HepG2 (cell line): Measurements from ENCODE around the gene RSAD1. TPM values are rescaled to one million over a fixed set of nuclear protein-coding genes. Genes with fewer than 3 reads are reported as not detected.
A peak's percentile ranks its signal among the peaks of the same experiment; 100 is the strongest.

Source experiments
- CBX1 ChIP-seq: IDR thresholded peaks from one replicate; pipeline ENCODE4 v1.6.1; 2016; ENCODE audit warnings: antibody characterized with exemption, low read depth
- DNMT1 ChIP-seq: sonication (generic); formaldehyde crosslinking; IDR thresholded peaks from 2 replicates; pipeline ENCODE4 v1.5.1; 2020; ENCODE audit warnings: mild to moderate bottlenecking, missing genetic modification reagents
- ELF1 ChIP-seq: sonication (generic); formaldehyde crosslinking; IDR thresholded peaks from 2 replicates; pipeline ENCODE4 v1.4.0; 2020; ENCODE audit warnings: missing genetic modification reagents
- HNF4G ChIP-seq, 2 experiments: sonication (generic) in 1 of 2; formaldehyde crosslinking in 1 of 2; IDR thresholded peaks; 2 replicates each; pipeline versions ENCODE4 v1.4.0 to v1.6.1; 2011 to 2020; ENCODE audit warnings: borderline replicate concordance in 2 of 2, low read depth in 2 of 2, mild to moderate bottlenecking in 2 of 2, low read length in 1 of 2, missing genetic modification reagents in 1 of 2, moderate library complexity in 1 of 2
- MIER2 ChIP-seq: IDR thresholded peaks from 2 replicates; pipeline ENCODE4 v1.6.1; 2016; ENCODE audit warnings: missing biosample characterization, missing genetic modification reagents
- MTA1 ChIP-seq: sonication (generic); formaldehyde crosslinking; IDR thresholded peaks from 2 replicates; pipeline ENCODE4 v1.4.0; 2020; ENCODE audit warnings: missing genetic modification reagents, mild to moderate bottlenecking, borderline replicate concordance
- RBAK ChIP-seq: sonication (generic); formaldehyde crosslinking; IDR thresholded peaks from 2 replicates; pipeline ENCODE4 v1.5.1; 2020; ENCODE audit warnings: mild to moderate bottlenecking, missing genetic modification reagents
- TBL1XR1 ChIP-seq: fragments of 150-350 bp; IDR thresholded peaks from 2 replicates; pipeline ENCODE4 v1.6.1; 2014; ENCODE audit warnings: borderline replicate concordance, low read length; ENCODE audit not compliant: partially characterized antibody
- ZMYM4 ChIP-seq: sonication (generic); formaldehyde crosslinking; IDR thresholded peaks from 2 replicates; pipeline ENCODE4 v1.8.1; 2023; ENCODE audit warnings: mild to moderate bottlenecking, missing genetic modification reagents
- ZNF230 ChIP-seq: sonication (generic); formaldehyde crosslinking; IDR thresholded peaks from 2 replicates; pipeline ENCODE4 v1.4.0; 2020; ENCODE audit warnings: mild to moderate bottlenecking, missing genetic modification reagents
- ZNF33A ChIP-seq: sonication (generic); formaldehyde crosslinking; IDR thresholded peaks from 2 replicates; pipeline ENCODE4 v1.5.1; 2020; ENCODE audit warnings: missing genetic modification reagents, mild to moderate bottlenecking, moderate library complexity, borderline replicate concordance
- polyA plus RNA-seq, 8 experiments: library from polyadenylated mRNA; depleted of rRNA in 3 of 8; stranded (reverse) in 7 of 8; unstranded in 1 of 8; fragments of >200 nt; fragmentation: Illumina TruSeq in 4 of 8; extraction: Trizol in 4 of 8; gene quantifications; 2 replicates each; pipeline versions ENCODE4 v1.2.1 to v1.2.3, GENCODE V29; 2011 to 2016; ENCODE audit warnings: low read depth in 4 of 8, missing spikeins in 1 of 8, mixed read lengths in 1 of 8; ENCODE audit not compliant: insufficient read depth in 1 of 8
- total RNA-seq, 5 experiments: library from RNA; depleted of rRNA; stranded (reverse); fragments of >200 nt; fragmentation: Illumina TruSeq; extraction: Trizol; gene quantifications; 2 replicates each; pipeline ENCODE4 v1.2.3, GENCODE V29; 2016; ENCODE audit warnings: low read depth in 1 of 5
- TF ChIP-seq, protein P1 (sequence below): sonication (generic); formaldehyde crosslinking; IDR thresholded peaks from 2 replicates; pipeline ENCODE4 v1.9.0; 2022; ENCODE audit warnings: low read depth, missing genetic modification reagents
- TF ChIP-seq, protein P2 (sequence below): sonication (generic); IDR thresholded peaks from 2 replicates; pipeline ENCODE4 v1.6.1; 2016; ENCODE audit warnings: low read depth, borderline replicate concordance
- TF ChIP-seq, protein P3 (sequence below): sonication (generic); formaldehyde crosslinking; IDR thresholded peaks from 2 replicates; pipeline ENCODE4 v1.8.0; 2022; ENCODE audit warnings: missing genetic modification reagents, mild to moderate bottlenecking, inconsistent platforms, borderline replicate concordance
- TF ChIP-seq, protein P4 (sequence below): IDR thresholded peaks from 2 replicates; pipeline ENCODE4 v1.6.1; 2016; ENCODE audit warnings: mild to moderate bottlenecking, missing biosample characterization, missing genetic modification reagents
- TF ChIP-seq, protein P5 (sequence below): IDR thresholded peaks from 2 replicates; pipeline ENCODE4 v1.6.1; 2016; ENCODE audit warnings: missing compliant biosample characterization, missing genetic modification reagents, borderline replicate concordance
- TF ChIP-seq, protein P6 (sequence below): sonication (generic); formaldehyde crosslinking; IDR thresholded peaks from 2 replicates; pipeline ENCODE4 v1.4.0; 2020; ENCODE audit warnings: missing genetic modification reagents; ENCODE audit errors: not compliant biosample characterization
- TF ChIP-seq, protein P7 (sequence below): sonication (generic); formaldehyde crosslinking; IDR thresholded peaks from 2 replicates; pipeline ENCODE4 v1.5.1; 2020; ENCODE audit warnings: missing genetic modification reagents, mild to moderate bottlenecking, borderline replicate concordance

Gene RSAD1
- total and polyA plus RNA-seq, 2 of the 13 experiments (the other 11 are each of a cell fraction or from before 2014, with no cell fraction given), result 22.7 to 27.7 TPM

DNA sequence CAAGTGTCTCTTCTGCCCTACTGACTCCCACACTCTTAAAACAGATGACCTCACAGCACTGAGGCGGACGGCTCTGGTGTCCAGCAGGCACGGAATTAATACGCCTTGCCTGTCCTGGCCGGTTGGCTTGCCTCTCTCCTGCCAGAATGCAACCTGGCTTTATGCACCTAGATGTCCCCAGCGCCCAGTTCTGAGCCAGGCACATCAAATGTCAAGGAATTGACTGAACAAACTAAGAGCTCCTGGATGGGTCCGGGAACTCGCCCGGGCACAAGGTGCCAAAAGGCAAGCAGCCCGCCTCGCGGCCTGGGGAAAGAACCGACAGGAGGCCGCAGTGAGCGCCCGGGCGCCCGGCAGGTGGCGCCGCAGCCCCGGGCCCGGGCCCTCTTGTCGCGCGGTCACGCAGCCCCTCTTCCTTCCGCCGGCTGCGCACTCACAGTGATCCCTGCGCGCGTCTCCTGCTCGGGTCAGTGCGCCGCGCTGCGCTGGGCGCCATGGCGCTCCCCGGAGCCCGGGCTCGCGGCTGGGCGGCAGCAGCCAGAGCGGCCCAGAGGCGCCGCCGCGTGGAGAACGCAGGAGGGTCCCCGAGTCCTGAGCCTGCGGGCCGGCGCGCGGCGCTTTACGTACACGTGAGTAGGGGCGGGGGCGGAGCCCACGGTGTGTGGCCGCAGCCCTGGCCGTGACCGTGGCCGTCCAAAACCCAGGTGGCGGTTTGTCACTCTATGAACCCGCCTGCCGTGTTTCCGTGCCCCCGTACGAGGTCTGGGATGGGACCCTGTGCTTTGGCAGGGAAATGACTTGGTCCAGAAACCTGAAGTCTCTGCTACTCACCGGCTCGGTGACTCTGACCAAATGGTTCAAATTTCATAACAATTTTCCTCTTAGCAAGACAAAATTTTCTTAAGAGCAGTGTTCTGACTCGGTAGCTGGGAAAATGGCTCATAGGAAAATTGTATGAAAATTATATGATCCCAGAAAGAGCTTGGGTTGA, at the start of gene RSAD1 (continued):
- TF ChIP-seq, protein P1, sequence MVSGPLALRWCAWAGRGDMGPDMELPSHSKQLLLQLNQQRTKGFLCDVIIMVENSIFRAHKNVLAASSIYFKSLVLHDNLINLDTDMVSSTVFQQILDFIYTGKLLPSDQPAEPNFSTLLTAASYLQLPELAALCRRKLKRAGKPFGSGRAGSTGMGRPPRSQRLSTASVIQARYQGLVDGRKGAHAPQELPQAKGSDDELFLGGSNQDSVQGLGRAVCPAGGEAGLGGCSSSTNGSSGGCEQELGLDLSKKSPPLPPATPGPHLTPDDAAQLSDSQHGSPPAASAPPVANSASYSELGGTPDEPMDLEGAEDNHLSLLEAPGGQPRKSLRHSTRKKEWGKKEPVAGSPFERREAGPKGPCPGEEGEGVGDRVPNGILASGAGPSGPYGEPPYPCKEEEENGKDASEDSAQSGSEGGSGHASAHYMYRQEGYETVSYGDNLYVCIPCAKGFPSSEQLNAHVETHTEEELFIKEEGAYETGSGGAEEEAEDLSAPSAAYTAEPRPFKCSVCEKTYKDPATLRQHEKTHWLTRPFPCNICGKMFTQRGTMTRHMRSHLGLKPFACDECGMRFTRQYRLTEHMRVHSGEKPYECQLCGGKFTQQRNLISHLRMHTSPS, result 0 out of 2 replicates have a peak, but pooled peaks have one; percentile 27
- TF ChIP-seq CBX1 (peak; percentile 50), ZNF33A (CRISPR knock-in tag) (peak; percentile 84; the same call in 1 of the 2 replicates), MIER2 (no peak), ELF1 (CRISPR knock-in tag) (no peak; the same call in 1 of the 2 replicates), RBAK (no peak), ZNF230 (peak; percentile 94), MTA1 (CRISPR knock-in tag) (peak; percentile 86), ZMYM4 (CRISPR knock-in tag) (peak; percentile 98), DNMT1 (CRISPR knock-in tag) (peak; percentile 82; the same call in 1 of the 2 replicates), TBL1XR1 (peak; percentile 61), HNF4G (IDR thresholded peaks at IDR 0.05; ENCODE audit: borderline replicate concordance, low read depth, low read length) (0 out of 2 replicates have a peak, but pooled peaks have one; percentile 28), HNF4G (CRISPR knock-in tag; IDR thresholded peaks at IDR 0.05; ENCODE audit: borderline replicate concordance, low read depth) (peak; percentile 73)
- TF ChIP-seq, protein P2, sequence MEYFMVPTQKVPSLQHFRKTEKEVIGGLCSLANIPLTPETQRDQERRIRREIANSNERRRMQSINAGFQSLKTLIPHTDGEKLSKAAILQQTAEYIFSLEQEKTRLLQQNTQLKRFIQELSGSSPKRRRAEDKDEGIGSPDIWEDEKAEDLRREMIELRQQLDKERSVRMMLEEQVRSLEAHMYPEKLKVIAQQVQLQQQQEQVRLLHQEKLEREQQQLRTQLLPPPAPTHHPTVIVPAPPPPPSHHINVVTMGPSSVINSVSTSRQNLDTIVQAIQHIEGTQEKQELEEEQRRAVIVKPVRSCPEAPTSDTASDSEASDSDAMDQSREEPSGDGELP, result no peak; the same call in 1 of the 2 replicates
- TF ChIP-seq, protein P3, sequence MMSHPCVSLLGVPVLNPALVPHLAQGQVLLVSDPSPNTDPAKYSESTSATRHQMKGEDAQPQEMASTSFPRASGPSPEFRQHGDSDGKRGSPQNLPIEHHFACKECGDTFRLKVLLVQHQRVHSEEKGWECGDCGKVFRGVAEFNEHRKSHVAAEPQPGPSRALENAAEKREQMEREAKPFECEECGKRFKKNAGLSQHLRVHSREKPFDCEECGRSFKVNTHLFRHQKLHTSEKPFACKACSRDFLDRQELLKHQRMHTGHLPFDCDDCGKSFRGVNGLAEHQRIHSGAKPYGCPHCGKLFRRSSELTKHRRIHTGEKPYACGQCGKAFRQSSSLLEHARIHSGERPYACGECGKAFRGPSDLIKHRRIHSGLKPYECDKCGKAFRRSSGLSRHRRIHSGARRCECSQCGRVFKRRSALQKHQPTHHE (CRISPR knock-in tag), result peak; percentile 87; the same call in 1 of the 2 replicates
- TF ChIP-seq, protein P4, sequence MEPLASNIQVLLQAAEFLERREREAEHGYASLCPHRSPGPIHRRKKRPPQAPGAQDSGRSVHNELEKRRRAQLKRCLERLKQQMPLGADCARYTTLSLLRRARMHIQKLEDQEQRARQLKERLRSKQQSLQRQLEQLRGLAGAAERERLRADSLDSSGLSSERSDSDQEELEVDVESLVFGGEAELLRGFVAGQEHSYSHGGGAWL (CRISPR knock-in tag), result peak; percentile 92
- TF ChIP-seq, protein P5, sequence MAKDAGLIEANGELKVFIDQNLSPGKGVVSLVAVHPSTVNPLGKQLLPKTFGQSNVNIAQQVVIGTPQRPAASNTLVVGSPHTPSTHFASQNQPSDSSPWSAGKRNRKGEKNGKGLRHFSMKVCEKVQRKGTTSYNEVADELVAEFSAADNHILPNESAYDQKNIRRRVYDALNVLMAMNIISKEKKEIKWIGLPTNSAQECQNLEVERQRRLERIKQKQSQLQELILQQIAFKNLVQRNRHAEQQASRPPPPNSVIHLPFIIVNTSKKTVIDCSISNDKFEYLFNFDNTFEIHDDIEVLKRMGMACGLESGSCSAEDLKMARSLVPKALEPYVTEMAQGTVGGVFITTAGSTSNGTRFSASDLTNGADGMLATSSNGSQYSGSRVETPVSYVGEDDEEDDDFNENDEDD (CRISPR knock-in tag), result peak; percentile 87; the same call in 1 of the 2 replicates
- TF ChIP-seq, protein P6, sequence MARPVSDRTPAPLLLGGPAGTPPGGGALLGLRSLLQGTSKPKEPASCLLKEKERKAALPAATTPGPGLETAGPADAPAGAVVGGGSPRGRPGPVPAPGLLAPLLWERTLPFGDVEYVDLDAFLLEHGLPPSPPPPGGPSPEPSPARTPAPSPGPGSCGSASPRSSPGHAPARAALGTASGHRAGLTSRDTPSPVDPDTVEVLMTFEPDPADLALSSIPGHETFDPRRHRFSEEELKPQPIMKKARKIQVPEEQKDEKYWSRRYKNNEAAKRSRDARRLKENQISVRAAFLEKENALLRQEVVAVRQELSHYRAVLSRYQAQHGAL (CRISPR knock-in tag), result peak; percentile 89
- TF ChIP-seq, protein P7, sequence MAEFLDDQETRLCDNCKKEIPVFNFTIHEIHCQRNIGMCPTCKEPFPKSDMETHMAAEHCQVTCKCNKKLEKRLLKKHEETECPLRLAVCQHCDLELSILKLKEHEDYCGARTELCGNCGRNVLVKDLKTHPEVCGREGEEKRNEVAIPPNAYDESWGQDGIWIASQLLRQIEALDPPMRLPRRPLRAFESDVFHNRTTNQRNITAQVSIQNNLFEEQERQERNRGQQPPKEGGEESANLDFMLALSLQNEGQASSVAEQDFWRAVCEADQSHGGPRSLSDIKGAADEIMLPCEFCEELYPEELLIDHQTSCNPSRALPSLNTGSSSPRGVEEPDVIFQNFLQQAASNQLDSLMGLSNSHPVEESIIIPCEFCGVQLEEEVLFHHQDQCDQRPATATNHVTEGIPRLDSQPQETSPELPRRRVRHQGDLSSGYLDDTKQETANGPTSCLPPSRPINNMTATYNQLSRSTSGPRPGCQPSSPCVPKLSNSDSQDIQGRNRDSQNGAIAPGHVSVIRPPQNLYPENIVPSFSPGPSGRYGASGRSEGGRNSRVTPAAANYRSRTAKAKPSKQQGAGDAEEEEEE (CRISPR knock-in tag), result no peak
